Measurements from ENCODE around the gene RELA. TPM values are rescaled to one million over a fixed set of nuclear protein-coding genes. Genes with fewer than 3 reads are reported as not detected.
"Not testable (repeated sequence)": the region's sequence is repeated elsewhere in the genome, so short reads cannot be mapped to it uniquely, and the experiment has no call there.

The RELA gene
- total and polyA plus RNA-seq, 8 donors: 29.8 to 46.6 (median 35.4) TPM

DNA sequence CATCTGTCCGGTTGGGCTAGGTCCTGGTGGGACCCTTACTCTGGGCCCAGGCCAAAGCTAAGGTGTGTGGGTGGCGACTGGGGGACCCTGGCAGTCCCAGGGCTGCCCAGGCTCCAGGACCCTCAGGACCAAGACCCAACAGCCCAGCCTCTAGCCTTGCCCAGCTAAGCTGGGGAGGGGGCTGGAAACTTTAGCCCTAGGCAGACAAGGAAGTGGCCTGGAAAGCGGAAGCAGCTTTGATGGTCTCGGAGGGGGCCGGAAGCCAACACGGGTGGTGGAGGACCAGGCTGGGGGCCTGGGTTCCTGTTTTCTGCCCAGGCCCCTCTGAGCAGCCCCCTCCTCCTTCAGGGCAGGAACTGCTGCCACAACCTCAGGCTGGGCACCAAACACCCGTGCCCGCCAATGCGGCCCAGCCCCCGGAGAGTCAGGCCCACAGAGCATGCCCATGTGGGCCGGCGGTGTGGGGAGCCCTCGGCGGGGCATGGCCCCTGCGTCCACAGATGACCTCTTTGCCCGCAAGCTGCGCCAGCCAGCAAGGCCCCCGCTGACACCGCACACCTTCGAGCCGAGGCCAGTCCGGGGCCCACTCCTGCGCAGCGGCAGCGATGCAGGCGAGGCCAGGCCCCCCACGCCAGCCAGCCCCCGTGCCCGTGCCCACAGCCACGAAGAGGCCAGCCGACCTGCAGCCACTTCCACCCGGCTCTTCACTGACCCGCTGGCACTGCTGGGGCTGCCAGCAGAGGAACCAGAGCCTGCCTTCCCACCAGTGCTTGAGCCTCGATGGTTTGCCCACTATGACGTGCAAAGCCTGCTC, 22.0 kb downstream of the RELA start:
- intact Hi-C loops (cut with DNase I): no loop called here
- Histone ChIP-seq H3K4me1 (peaks cover 8 to 9% (median 9%) of the 10 kb centered on the region in 3 donors), H3K36me3 (peaks cover 0 to 13% (median under 1%) of the 10 kb centered on the region in 3 donors), H3K4me3 (peak overlapping the region in 1 of 4 donors; percentile 27), H3K27me3 (no peaks in the 10 kb centered on the region), H3K27ac (peak overlapping the region in 2 of 4 donors; percentile 52 to 60), H3K9me3 (no peaks in the 10 kb centered on the region)
- peak in 2 of 6 donors; percentile 39 to 62 for DNase-seq
- peak in 2 of 4 donors; percentile 7 to 18 for ATAC-seq
- TF ChIP-seq, protein P1, sequence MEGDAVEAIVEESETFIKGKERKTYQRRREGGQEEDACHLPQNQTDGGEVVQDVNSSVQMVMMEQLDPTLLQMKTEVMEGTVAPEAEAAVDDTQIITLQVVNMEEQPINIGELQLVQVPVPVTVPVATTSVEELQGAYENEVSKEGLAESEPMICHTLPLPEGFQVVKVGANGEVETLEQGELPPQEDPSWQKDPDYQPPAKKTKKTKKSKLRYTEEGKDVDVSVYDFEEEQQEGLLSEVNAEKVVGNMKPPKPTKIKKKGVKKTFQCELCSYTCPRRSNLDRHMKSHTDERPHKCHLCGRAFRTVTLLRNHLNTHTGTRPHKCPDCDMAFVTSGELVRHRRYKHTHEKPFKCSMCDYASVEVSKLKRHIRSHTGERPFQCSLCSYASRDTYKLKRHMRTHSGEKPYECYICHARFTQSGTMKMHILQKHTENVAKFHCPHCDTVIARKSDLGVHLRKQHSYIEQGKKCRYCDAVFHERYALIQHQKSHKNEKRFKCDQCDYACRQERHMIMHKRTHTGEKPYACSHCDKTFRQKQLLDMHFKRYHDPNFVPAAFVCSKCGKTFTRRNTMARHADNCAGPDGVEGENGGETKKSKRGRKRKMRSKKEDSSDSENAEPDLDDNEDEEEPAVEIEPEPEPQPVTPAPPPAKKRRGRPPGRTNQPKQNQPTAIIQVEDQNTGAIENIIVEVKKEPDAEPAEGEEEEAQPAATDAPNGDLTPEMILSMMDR (IDR thresholded peaks at IDR 0.05): no peak
- FAIRE-seq: no peak
- 89 to 91% methylated on average over 35 of the region's 35 CpGs for WGBS, 2 donors

DNA sequence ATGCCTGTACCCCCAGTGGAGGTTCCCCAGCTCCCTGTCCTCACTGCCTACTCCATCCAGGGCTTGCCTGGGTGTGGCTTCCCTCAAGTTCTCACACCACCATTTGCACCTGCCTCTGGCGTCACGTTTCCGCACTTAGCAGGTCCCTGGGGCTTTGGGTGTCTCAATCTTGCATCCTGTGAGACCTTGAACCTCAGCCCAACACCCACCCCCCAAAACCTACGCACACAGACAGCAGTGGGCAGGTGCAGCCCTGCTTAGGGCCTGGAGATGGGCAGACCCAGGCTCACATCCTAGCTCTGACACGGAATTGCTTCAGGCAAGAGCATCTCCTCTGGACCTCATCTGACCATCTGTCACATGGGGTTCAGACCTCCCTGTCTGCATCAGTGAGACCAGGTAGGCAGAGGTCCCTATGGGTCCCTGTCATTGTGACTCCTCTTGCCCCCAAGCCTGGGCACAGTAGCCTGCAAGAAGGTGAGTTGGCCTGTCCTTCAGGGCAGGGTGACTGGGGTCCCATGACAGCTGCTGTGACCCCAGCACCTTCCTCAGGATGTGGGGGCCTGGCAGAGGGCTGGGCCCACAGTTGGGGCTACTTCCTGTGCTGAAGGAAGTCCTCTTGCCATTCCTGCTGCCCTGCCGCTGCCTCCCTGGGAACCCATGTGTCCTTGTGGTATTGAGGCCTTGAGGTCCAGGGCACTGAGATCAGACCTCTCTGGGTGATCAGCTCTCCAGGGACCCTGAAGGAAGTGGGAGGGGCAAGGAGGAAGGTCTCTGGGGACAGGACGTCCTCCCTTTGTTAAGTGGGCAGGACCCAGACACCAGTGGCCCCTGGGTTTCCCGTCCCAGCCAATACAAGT, 22.9 kb downstream of the RELA start:
- H3K9me3 ChIP-seq: no peaks in the 10 kb centered on the region
- peak overlapping the region in 1 of 4 donors; percentile 27 for H3K4me3 ChIP-seq
- 81 to 91% methylated on average over 8 of the region's 8 CpGs for WGBS, 2 donors
- FAIRE-seq (no peak), ATAC-seq (peak in 1 of 4 donors; percentile 3), DNase-seq (peak in 1 of 6 donors; percentile 35)
- peak overlapping the region in 2 of 4 donors; percentile 52 to 60 for H3K27ac ChIP-seq
- TF ChIP-seq, protein P1 (IDR thresholded peaks at IDR 0.05): no peak
- H3K27me3 ChIP-seq: no peaks in the 10 kb centered on the region
- H3K4me1 ChIP-seq: peaks cover 8 to 9% (median 9%) of the 10 kb centered on the region in 3 donors
- peaks cover 3 to 21% (median 9%) of the 10 kb centered on the region in 3 donors for H3K36me3 ChIP-seq
- intact Hi-C loops (cut with DNase I): no loop called here

DNA sequence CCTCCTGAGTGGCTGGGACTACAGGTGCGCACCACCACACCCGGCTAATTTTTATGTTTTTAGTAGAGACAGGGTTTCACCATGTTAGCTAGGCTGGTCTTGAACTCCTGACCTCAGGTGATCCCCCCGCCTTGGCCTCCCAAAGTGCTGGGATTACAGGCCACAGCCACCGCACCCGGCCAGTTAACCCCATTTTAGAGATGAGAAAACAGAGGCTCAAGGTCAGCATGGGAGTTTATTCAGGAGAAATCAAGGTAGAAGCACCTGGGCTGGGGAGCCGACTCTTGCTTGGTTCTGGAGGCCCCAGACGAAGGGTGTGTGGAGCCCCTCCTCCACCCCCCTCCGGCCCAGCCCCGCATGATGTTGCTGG, 23.5 kb downstream of the RELA start:
- peak overlapping the region in 1 of 4 donors; percentile 83 for H3K4me3 ChIP-seq
- FAIRE-seq; intact Hi-C loops (cut with DNase I); DNase-seq; ATAC-seq; H3K27me3 ChIP-seq; H3K9me3 ChIP-seq; H3K4me1 ChIP-seq: not testable (repeated sequence)
- H3K36me3 ChIP-seq: peaks cover 3 to 27% (median 10%) of the 10 kb centered on the region in 3 donors
- peak overlapping the region in 1 of 4 donors; percentile 60 for H3K27ac ChIP-seq
- WGBS, 2 donors: 93 to 94% methylated on average over 9 of the region's 9 CpGs

DNA sequence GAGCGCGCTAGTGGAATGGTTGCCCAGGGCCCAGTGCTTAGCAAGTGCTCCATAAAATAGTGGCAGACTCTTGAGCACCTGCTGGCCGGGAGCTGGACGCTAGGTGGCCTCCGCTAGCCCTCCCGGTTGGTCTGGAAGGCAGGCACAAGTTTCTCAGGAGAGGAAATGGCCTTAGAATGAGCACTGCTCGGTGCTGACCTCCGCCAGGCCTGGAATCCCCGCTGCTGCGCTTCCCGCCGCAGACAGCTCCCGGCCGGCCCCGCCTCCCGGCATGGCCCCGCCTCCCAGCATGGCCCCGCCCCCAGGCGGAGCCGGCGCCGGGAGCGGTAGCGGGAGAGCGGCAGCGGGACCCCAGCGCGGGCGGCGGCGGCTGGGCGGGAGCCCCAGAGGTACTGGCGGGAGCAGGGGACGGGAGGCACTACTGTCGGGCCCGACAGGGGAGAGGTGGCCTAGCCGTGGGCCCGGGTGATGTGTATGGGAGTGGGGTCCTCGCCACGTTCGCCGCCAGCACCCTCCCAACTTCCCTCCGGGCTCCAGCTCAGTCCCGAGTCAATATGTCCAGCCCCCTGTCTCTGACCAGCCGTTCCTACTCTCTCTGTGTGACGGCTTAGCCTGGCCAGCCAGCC, 24.8 kb downstream of the RELA start, which contains the start of gene SIPA1:
Gene SIPA1, plus strand, starts transcription at position 308 of the 626 bp plus-strand sequence. CDS start 2,821 bp downstream, outside the sequence.
- H3K27me3 ChIP-seq: no peaks in the 10 kb centered on the region
- DNase-seq (peak; percentile 71 to 92 (median 81)), ATAC-seq (peak; percentile 89 to 94 (median 93)), FAIRE-seq (no peak)
- 4% methylated on average over 35 to 46 of the region's 46 CpGs for WGBS, 2 donors
- H3K36me3 ChIP-seq: peaks cover 3 to 31% (median 10%) of the 10 kb centered on the region in 3 donors
- TF ChIP-seq, protein P1 (IDR thresholded peaks at IDR 0.05): peak in 1 of 4 donors; percentile 10
- no peaks in the 10 kb centered on the region for H3K9me3 ChIP-seq
- H3K4me3 ChIP-seq: peak within 1 kb of the TSS; percentile 56 to 83 (median 72)
- intact Hi-C loops (cut with DNase I): no loop called here
- peaks cover 8 to 9% (median 9%) of the 10 kb centered on the region in 3 donors for H3K4me1 ChIP-seq
- peak within 1 kb of the TSS; percentile 42 to 69 (median 50) for H3K27ac ChIP-seq

Measured in pancreas (tissue), 10 donors.